Caco-2 (cell line): ENCODE data around the gene NFATC2. TPM values are rescaled to one million over a fixed set of nuclear protein-coding genes. Genes with fewer than 3 reads are reported as not detected.

Source experiments
- BruUV-seq: library from RNA; stranded (reverse); fragments of 400-500 nt; replicated peaks from 2 replicates; lab custom pipeline; 2021; lab: Mats Ljungman, UMichigan
- CTCF ChIA-PET: fragments of 300-600 bp; sonication (Branson Sonifier 250); formaldehyde crosslinking; loops from one replicate; lab custom pipeline; 2022; ENCODE audit warnings: antibody characterized with exemption; lab: Charles Lee
- POLR2A ChIA-PET: fragments of 300-600 bp; sonication (Branson Sonifier 250); formaldehyde crosslinking; loops from one replicate; lab custom pipeline; 2022; ENCODE audit warnings: antibody characterized with exemption; lab: Charles Lee
- DNase-seq, 2 experiments: peaks; one replicate each; pipeline versions ENCODE4 v3.0.0 to v3.0.0-alpha.2; 2020 to 2022
- H3K27me3 ChIP-seq: replicated peaks from 2 replicates; pipeline ENCODE4 v1.6.0; 2011; ENCODE audit warnings: low read length; ENCODE audit not compliant: control insufficient read depth, insufficient read depth
- H3K36me3 ChIP-seq: 2 replicates; pipeline ENCODE4 v1.5.1; 2011; ENCODE audit warnings: low read length; ENCODE audit not compliant: control insufficient read depth, insufficient read depth
- H3K4me1 ChIP-seq: fragments of 250-450 bp; sonication (Bioruptor Pico); 2 replicates; pipeline ENCODE4 v1.5.1; 2020; ENCODE audit warnings: mild to moderate bottlenecking
- H3K4me3 ChIP-seq: 2 replicates; pipeline ENCODE4 v1.5.1; 2011; ENCODE audit warnings: low read depth, mild to moderate bottlenecking, control low read depth, low read length
- H3K9me3 ChIP-seq: fragments of 250-450 bp; sonication (Bioruptor Pico); 2 replicates; pipeline ENCODE4 v1.5.1; 2020; ENCODE audit warnings: mild to moderate bottlenecking, moderate library complexity
- H3K27ac Mint-ChIP-seq: one replicate; pipeline ENCODE4 v1.8.0; 2022; ENCODE audit warnings: mixed read lengths; ENCODE audit not compliant: unreplicated experiment
- H3K27me3 Mint-ChIP-seq: one replicate; pipeline ENCODE4 v1.8.0; 2022; ENCODE audit warnings: mixed read lengths; ENCODE audit not compliant: insufficient read depth, unreplicated experiment
- H3K36me3 Mint-ChIP-seq: one replicate; pipeline ENCODE4 v1.8.0; 2022; ENCODE audit warnings: mild to moderate bottlenecking, mixed read lengths; ENCODE audit not compliant: insufficient read depth, unreplicated experiment
- H3K4me1 Mint-ChIP-seq: one replicate; pipeline ENCODE4 v1.8.0; 2022; ENCODE audit warnings: low read depth, mixed read lengths; ENCODE audit not compliant: unreplicated experiment
- H3K4me3 Mint-ChIP-seq: one replicate; pipeline ENCODE4 v1.8.0; 2022; ENCODE audit warnings: mild to moderate bottlenecking, moderate library complexity, mixed read lengths; ENCODE audit not compliant: unreplicated experiment
- H3K9me3 Mint-ChIP-seq: one replicate; pipeline ENCODE4 v1.8.0; 2022; ENCODE audit warnings: mixed read lengths; ENCODE audit not compliant: unreplicated experiment
- CTCF ChIP-seq, 2 experiments: fragments of 200-600 bp in 1 of 2; IDR thresholded peaks; 1 replicate in 1 of 2; 2 replicates in 1 of 2; pipeline versions ENCODE4 v1.5.1 to v1.8.0; 2011 to 2022; ENCODE audit warnings: antibody characterized with exemption in 1 of 2, control low read depth in 1 of 2, inconsistent platforms in 1 of 2, low read depth in 1 of 2, low read length in 1 of 2, mild to moderate bottlenecking in 1 of 2, moderate library complexity in 1 of 2; ENCODE audit not compliant: insufficient read depth in 1 of 2, severe bottlenecking in 1 of 2, unreplicated experiment in 1 of 2
- intact Hi-C: fragments of 100-400 bp; cut with micrococcal nuclease; formaldehyde crosslinking; loops from one replicate; pipeline ENCODE4 v1.10.0; 2022; ENCODE audit not compliant: unreplicated experiment
- total RNA-seq: library from RNA; stranded (reverse); gene quantifications from 2 replicates; pipeline ENCODE4 v1.2.3, GENCODE V29; 2022

Gene NFATC2
- total RNA-seq, 1 experiment from 2014 or later: 20.8 TPM

GRCh38 chr20:51588762-51589161 is 46.2 kb upstream of the NFATC2 start:
- no peak overlapping the region for H3K27ac Mint-ChIP-seq
- POLR2A ChIA-PET: no interaction called here
- BruUV-seq: no TSS peak

DNA sequence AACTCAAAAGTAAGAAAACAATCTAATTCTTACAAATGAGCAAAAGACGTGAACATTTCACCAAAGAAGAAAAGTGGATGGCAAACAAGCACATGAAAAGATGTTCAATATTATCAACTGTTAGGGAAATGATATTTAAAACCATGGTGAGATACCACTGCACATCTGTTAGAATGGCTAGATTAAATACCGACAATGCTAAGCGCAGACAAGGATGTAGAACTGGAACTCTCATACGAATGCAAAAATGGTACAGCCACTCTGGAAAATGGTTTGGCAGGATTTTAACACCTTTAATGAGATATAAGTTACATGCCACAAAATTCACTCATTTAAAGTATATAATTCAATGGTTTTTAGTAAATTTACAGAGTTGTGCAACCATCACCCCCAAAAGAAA is 44.6 kb upstream of the NFATC2 start:
- no peaks in the 10 kb centered on the region for H3K4me1 ChIP-seq
- H3K9me3 Mint-ChIP-seq: no peaks in the 10 kb centered on the region
- DNase-seq: no peak
- H3K4me3 Mint-ChIP-seq: no peak overlapping the region
- ChIA-PET POLR2A (interaction anchor here (0.6 kb wide), 1 partner anchor 1116 kb away, joined by 3 read pairs; no protein-coding TSS in a partner anchor), CTCF (no interaction called here)
- no peaks in the 10 kb centered on the region for H3K27me3 ChIP-seq
- no TSS peak for BruUV-seq
- TF ChIP-seq CTCF (IDR thresholded peaks at IDR 0.05; ENCODE audit: insufficient read depth in 1 of 2, low read depth in 1 of 2, low read length in 1 of 2, severe bottlenecking in 1 of 2, unreplicated experiment in 1 of 2): no peak
- H3K36me3 Mint-ChIP-seq: peaks cover 2% of the 10 kb centered on the region
- no peaks in the 10 kb centered on the region for H3K27me3 Mint-ChIP-seq
- no peaks in the 10 kb centered on the region for H3K9me3 ChIP-seq
- intact Hi-C loops: no loop called here
- no peak overlapping the region for H3K4me3 ChIP-seq
- H3K4me1 Mint-ChIP-seq: no peaks in the 10 kb centered on the region
- H3K27ac Mint-ChIP-seq: no peak overlapping the region
- no peaks in the 10 kb centered on the region for H3K36me3 ChIP-seq

More at GRCh38 chr20:51588762-51589161, 46.2 kb upstream of the NFATC2 start:
- H3K27me3 ChIP-seq: no peaks in the 10 kb centered on the region
- no peaks in the 10 kb centered on the region for H3K9me3 ChIP-seq
- no peaks in the 10 kb centered on the region for H3K9me3 Mint-ChIP-seq
- H3K4me3 ChIP-seq: no peak overlapping the region
- no peaks in the 10 kb centered on the region for H3K27me3 Mint-ChIP-seq
- no peak for DNase-seq
- no peaks in the 10 kb centered on the region for H3K4me1 Mint-ChIP-seq
- intact Hi-C loops: no loop called here
- no peak for TF ChIP-seq CTCF (IDR thresholded peaks at IDR 0.05; ENCODE audit: insufficient read depth in 1 of 2, low read depth in 1 of 2, low read length in 1 of 2, severe bottlenecking in 1 of 2, unreplicated experiment in 1 of 2)
- H3K4me1 ChIP-seq: no peaks in the 10 kb centered on the region
- CTCF ChIA-PET: no interaction called here
- H3K4me3 Mint-ChIP-seq: no peak overlapping the region
- no peaks in the 10 kb centered on the region for H3K36me3 ChIP-seq
- H3K36me3 Mint-ChIP-seq: peaks cover 10% of the 10 kb centered on the region

DNA sequence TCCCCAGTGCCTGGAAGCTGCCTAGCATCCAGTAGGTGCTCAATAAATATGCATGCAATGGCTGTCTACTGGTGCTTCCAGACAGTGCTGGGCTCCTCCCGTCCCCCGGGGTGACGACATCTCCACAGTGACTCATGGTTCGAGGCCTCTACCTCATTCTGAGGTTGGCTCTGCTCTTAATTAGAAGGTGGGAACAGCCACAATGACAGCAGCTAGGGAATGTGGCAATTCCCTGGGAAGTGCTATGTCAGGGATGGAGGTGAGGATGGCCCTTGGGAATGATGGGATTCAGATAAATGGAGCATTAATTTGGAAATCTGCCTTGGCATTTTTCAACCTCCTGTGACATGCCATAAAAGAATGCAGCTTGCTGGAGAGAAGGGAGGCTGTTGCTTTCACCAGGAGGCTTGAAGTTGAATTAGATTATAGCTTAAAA is 43.5 kb upstream of the NFATC2 start:
- Histone ChIP-seq H3K27me3 (no peaks in the 10 kb centered on the region), H3K36me3 (no peaks in the 10 kb centered on the region), H3K4me3 (no peak overlapping the region), H3K9me3 (no peaks in the 10 kb centered on the region), H3K4me1 (no peaks in the 10 kb centered on the region)
- Mint-ChIP-seq H3K4me1 (peaks cover 6% of the 10 kb centered on the region), H3K9me3 (no peaks in the 10 kb centered on the region), H3K4me3 (no peak overlapping the region), H3K36me3 (no peaks in the 10 kb centered on the region), H3K27ac (no peak overlapping the region), H3K27me3 (no peaks in the 10 kb centered on the region)
- no TSS peak for BruUV-seq
- no peak for TF ChIP-seq CTCF (IDR thresholded peaks at IDR 0.05; ENCODE audit: insufficient read depth in 1 of 2, low read depth in 1 of 2, low read length in 1 of 2, severe bottlenecking in 1 of 2, unreplicated experiment in 1 of 2)
- intact Hi-C loops: no loop called here
- POLR2A ChIA-PET: no interaction called here
- CTCF ChIA-PET: interaction anchor here (0.5 to 0.7 kb wide), 3 partner anchors 10 to 206 kb away, joined by 3 to 4 read pairs (median 3); no protein-coding TSS in a partner anchor
- DNase-seq: no peak
